Measurements from ENCODE around the gene MCF2L2.
A peak's percentile ranks its signal among the peaks of the same experiment; 100 is the strongest.
"Not testable (repeated sequence)": the region's sequence is repeated elsewhere in the genome, so short reads cannot be mapped to it uniquely, and the experiment has no call there.

Gene MCF2L2, protein sequence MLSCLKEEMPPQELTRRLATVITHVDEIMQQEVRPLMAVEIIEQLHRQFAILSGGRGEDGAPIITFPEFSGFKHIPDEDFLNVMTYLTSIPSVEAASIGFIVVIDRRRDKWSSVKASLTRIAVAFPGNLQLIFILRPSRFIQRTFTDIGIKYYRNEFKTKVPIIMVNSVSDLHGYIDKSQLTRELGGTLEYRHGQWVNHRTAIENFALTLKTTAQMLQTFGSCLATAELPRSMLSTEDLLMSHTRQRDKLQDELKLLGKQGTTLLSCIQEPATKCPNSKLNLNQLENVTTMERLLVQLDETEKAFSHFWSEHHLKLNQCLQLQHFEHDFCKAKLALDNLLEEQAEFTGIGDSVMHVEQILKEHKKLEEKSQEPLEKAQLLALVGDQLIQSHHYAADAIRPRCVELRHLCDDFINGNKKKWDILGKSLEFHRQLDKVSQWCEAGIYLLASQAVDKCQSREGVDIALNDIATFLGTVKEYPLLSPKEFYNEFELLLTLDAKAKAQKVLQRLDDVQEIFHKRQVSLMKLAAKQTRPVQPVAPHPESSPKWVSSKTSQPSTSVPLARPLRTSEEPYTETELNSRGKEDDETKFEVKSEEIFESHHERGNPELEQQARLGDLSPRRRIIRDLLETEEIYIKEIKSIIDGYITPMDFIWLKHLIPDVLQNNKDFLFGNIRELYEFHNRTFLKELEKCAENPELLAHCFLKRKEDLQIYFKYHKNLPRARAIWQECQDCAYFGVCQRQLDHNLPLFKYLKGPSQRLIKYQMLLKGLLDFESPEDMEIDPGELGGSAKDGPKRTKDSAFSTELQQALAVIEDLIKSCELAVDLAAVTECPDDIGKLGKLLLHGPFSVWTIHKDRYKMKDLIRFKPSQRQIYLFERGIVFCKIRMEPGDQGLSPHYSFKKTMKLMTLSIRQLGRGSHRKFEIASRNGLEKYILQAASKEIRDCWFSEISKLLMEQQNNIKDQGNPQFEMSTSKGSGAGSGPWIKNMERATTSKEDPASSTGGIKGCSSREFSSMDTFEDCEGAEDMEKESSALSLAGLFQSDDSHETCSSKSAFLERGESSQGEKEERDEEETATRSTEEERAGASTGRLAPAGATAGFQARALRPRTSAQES

DNA sequence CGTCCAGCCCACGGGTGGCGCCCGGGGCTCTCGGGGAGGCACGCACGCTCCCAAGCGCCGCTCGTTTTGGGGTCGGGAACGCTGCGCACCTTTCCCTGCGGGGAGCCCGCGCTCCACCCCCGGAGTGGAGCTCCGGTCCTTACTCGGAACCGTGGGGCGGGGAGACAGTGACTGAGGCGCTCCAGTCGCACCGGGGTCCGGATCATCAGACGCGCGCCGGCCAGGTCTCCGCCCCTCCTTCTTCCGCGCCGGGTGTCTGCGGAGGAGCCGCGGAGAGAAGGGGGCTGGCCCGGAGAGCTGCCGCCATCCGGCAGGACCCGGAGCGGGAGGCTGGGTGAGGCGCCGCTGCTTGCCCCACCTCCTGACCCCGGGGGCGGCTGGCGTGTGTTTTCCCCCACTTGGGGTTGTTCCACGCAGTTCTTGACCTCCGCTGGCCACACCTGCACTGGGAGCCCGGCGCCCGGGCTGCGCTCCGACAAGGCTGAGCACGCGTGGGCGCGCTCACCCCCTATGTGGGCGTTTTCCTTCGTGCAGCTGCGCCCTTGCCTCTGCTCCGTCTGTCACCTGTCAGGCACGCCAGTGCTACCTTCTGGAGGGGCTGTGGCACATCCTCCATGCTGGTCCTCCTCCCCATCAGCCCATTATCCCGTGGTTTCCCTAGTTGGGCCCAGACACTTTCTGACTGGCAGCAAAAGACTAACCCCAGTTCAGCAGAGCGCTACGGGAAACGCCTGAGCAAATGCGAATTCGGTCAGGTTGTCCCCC lies at the start of gene MCF2L2:
MCF2L2 (minus strand) TSS at position 173 of the 765 bp plus-strand sequence. CDS start 642 bp downstream, outside the sequence.
- peak; percentile 60 for DNase-seq

DNA sequence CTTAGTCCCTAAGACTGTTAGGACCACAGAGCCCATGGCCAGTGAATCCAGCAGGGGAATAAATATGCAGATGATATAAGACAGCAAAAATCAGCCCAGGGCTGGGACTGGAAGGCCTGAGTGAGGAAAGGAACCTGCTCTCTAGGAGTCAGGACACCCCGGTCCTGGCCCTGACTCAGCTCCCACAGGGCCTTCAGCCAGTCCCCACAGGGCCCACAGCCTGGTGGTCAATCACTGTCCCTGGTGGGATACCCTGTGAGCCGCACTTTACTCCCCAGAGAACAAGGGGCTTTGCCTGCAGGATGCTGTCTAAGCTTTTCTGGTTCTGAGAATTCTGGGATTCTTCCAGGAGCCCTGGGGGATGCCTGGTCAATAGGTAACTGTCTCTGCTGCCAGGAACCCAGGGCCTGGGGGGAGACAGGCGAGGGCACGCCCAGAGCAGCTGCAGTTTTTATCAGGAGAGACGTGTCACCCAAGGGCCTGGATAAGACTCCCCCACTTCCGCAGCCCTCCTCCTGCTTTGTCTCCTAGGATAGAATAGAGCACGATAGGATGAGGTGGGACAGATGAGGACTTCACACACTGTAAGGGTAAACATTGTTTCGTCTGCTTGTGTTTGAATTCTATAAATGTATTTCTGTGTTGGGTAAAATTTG lies 49.5 kb upstream of the MCF2L2 start:
- DNase-seq = no peak

GRCh38 chr3:183475764-183476162 lies 47.3 kb upstream of the MCF2L2 start:
- DNase-seq = not testable (repeated sequence)

DNA sequence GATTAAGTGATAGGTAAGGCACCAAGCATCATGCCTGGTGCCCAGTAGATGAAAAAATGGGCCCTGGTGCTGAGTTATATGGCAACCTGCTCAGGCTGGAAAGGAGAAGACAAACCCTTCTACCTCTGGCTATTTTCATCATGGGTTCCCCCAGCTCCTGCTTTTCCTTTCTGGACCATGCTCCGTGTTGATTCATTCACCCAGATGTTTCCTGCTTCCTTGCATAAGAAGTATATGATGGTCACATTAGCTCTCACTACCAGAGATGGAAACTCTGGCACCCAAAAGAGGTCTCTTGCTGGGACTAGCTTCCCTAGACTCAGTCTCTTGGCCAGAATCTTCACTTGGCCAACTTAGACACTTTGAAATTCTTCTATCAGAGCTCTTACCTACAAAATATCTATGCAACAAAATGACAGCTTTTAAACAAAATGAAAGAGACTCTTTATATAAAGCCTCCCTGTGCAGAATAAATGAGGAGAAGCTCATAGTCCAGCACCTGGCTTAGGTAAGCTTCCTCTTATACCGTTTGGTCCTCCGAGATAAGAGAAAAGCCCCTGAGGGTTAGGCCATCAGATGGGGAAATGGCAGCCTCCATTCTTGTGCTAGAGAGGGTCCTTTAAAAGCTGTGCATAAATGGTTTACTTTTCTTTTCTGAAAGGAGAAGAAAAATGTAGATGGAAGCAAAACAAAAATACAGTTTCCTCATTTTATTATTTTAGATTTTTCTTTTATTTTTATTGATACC lies 46.8 kb upstream of the MCF2L2 start:
- no peak for DNase-seq

- DNase-seq = no peak
These were observed 45.5 kb upstream of the MCF2L2 start for GRCh38 chr3:183473969-183474368.

DNA sequence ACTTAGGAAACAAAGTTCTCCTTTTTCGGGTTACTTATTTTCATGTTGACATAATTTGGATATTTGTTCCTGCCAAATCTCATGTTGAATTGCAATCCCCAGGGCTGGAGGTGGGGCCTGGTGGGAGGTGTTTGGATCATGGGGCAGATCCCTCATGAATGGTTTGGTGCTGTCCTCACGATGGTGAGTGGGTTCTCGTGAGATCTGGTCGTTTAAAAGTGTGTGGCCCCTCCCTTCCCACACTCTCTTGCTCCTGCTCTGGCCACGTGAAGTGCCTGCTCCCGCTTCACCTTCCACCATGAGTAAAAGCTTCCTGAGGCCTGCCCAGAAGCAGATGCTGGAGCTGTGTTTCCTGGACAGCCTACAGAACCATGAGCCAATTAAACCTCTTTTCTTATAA lies 43.7 kb upstream of the MCF2L2 start:
- no peak for DNase-seq

GRCh38 chr3:183468424-183468823 lies 40.0 kb upstream of the MCF2L2 start:
- no peak for DNase-seq

DNA sequence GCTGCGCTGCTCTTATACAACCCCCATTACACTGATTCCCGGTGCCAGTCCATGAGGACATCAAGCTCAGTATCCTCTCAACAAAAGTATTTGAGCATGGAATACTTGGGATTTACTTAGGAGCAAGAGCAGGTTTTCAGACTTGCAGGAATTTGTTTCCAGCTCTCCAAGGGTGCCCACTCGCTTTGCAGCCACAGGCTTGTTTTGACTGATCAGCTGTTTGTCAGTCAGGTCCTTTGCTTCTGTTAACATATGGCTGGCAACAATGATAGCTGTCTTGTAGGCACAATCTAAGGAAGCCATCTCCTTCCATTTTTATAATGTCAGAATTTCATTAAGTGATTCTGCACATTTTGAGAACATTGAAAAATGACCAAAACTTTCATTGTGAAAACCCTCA lies 38.2 kb upstream of the MCF2L2 start:
- DNase-seq = no peak

DNA sequence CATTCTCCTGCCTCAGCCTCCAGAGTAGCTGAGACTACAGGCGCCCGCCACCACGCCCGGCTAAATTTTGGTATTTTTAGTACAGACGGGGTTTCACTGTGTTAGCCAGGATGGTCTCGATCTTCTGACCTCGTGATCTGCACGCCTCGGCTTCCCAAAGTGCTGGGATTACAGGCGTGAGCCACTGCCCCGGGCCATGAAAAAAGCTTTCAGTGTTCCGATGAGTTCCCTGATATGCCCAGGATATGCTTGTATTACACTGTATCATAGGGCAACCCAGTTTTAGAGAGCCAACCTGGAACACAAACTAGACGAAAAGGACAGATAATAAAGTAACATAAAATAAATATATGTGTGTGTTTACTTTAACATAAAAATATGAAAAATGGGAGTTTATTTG lies 37.3 kb upstream of the MCF2L2 start:
- DNase-seq = not testable (repeated sequence)

DNA sequence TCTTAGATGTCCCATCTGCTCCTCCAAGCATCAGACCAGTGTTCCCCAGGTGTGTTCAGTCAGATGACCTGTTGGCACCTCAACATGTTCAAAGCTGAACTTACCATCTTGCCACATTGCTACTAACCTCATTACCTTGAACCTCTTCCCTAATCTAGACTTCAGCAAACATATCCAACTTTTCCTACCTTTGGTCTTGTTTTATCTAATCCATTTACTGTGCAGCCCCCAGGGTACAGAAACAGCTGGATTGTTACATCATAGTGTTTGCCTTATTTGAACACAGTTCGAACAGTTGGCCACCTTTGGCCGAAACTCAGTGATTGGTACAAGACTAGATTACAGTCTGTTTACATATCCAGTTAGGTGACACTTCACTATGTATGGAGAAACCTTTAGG lies 36.1 kb upstream of the MCF2L2 start:
- no peak for DNase-seq

GRCh38 chr3:183460081-183461055 lies 31.9 kb upstream of the MCF2L2 start:
- DNase-seq = no peak

DNA sequence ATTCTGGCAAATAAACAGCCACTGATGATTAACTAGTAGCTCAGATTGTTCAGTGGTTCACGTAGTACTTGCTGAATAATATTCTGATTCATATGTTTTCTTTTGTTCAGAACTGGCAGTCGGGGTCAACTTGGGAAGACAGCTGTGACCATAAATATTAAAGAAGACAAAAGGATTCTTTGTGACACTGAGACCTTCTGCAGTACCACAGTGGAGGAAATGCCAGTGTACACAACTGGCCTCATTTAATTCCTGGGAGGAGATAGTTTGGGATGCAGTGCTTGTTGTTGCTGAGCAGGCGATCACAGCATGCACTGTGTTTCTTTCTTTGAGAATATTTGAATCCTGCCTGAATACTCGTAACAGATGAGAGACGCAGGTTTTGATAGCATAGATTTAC lies 26.7 kb upstream of the MCF2L2 start:
- DNase-seq = no peak

DNA sequence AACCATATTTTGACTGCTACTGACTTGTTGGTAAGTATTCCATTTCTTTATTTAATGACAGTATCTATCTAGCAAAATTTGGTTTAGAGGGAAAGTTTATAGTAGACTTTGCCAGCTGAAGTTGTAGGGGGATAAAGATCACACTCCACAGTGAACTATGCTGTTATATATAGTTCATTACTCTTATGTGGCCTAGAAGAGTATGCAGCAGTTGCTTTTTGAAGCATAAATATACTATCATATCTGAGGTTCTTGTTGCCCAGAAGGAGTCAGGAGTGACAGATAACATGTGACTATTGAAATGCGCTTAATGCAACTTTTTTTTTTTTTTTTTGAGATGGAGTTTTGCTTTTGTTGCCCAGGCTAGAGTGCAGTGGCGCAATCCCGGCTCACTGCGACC lies 25.6 kb upstream of the MCF2L2 start:
- no peak for DNase-seq

DNA sequence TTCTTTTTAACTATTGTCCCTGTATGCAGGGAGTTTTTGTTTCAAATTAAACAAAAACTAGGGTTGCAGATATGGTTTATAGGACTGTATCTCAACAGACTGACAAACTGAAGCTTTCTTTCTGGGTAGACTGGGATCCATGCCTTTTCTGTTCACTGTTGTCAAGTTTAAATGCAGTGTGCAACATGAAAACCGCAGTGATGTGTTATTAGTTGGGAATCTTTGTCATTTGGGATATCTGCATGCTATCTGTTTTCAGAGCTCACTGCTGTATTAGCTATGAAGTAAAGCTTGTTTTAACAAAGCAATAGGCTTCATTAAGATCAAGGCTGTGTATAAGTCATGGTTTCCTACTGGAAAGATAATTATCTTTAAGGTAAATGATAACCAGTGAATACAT lies 21.4 kb upstream of the MCF2L2 start:
- no peak for DNase-seq

- DNase-seq = no peak
These were observed 21.0 kb upstream of the MCF2L2 start for GRCh38 chr3:183449391-183449790.

- DNase-seq = no peak
These were observed 20.1 kb upstream of the MCF2L2 start for GRCh38 chr3:183448369-183449128.

GRCh38 chr3:183447206-183448001 lies 19.0 kb upstream of the MCF2L2 start:
- DNase-seq = peak; percentile 41

GRCh38 chr3:183446838-183447205 lies 18.4 kb upstream of the MCF2L2 start:
- DNase-seq = no peak

DNA sequence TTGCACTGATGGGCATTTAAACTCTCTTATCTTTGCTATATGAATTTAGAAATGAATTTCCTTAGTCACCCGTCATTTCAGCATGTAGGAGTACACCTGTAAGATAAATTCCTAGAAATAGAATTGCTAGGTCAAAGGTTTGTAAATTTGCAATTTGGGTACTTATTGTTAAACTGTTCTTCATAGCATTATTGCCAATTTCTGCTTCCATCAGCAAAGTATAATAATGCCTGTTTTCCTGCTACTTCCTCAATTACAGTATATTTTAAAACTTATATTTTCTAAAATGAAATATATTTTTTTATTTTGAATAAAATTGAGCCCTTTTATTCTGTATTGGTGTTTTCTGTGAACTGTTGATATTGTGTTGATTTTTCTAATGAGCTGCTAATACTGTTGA lies 16.3 kb upstream of the MCF2L2 start:
- no peak for DNase-seq
